Testis (tissue), 3 donors: ENCODE results near the gene VPS35L. TPM values are rescaled to one million over a fixed set of nuclear protein-coding genes. Genes with fewer than 3 reads are reported as not detected.
A peak's percentile ranks its signal among the peaks of the same experiment; 100 is the strongest.

ENCODE experiments used
- DNase-seq: peaks from one replicate; pipeline ENCODE4 v3.0.0-alpha.2; 2019
- H3K27ac ChIP-seq, 2 donors: fragments of 200-600 bp; sonication (generic); one replicate each; pipeline ENCODE4 v1.5.1; 2019
- H3K27me3 ChIP-seq: fragments of 200-600 bp; sonication (generic); one replicate; pipeline ENCODE4 v1.5.1; 2019
- H3K36me3 ChIP-seq: fragments of 200-600 bp; sonication (generic); one replicate; pipeline ENCODE4 v1.5.1; 2017; ENCODE audit warnings: low read depth; ENCODE audit errors: missing control alignments
- H3K4me1 ChIP-seq: fragments of 200-600 bp; sonication (generic); one replicate; pipeline ENCODE4 v1.5.1; 2019
- H3K4me3 ChIP-seq, 2 donors: fragments of 200-600 bp; sonication (generic); one replicate each; pipeline ENCODE4 v1.5.1; 2017 to 2019
- H3K9me3 ChIP-seq: fragments of 200-600 bp; sonication (generic); one replicate; pipeline ENCODE4 v1.5.1; 2017
- POLR2A ChIP-seq: fragments of 450-650 bp; IDR thresholded peaks from one replicate; pipeline ENCODE4 v1.6.1; 2017; ENCODE audit warnings: antibody characterized with exemption, mild to moderate bottlenecking, moderate library complexity
- WGBS, 2 donors: methylation state at CpG; one replicate each; pipeline ENCODE4 v1.1.5; 2018; 5-methylcytosine and 5-hydroxymethylcytosine counted together
- intact Hi-C: fragments of 100-400 bp; cut with DNase I; formaldehyde crosslinking; loops from one replicate; pipeline ENCODE4 v1.15.1; 2023; ENCODE audit warnings: low total_unique reads
- polyA plus RNA-seq: library from polyadenylated mRNA; stranded (reverse); fragments of 350-450 nt; fragmentation: Illumina TruSeq; extraction: RNeasy Lipid Tissue Mini Kit (QIAGEN cat#74804); gene quantifications from one replicate; pipeline ENCODE4 v1.2.3, GENCODE V29; 2014; ENCODE audit warnings: low read depth, low replicate concordance; ENCODE audit not compliant: insufficient read depth
- total RNA-seq, 2 donors: library from RNA; depleted of rRNA; stranded (reverse); fragments of >200 nt; gene quantifications; one replicate each; pipeline ENCODE4 v1.2.3, GENCODE V29; 2016
- TF ChIP-seq, protein P1 (sequence below), 3 experiments: fragments of 450-650 bp in 2 of 3; fragments of 200-600 bp in 1 of 3; sonication (generic) in 1 of 3; IDR thresholded peaks; one replicate each; pipeline ENCODE4 v1.5.1; 2016 to 2019; ENCODE audit warnings: antibody characterized with exemption in 3 of 3, mild to moderate bottlenecking in 2 of 3, moderate library complexity in 1 of 3

The VPS35L gene
- total and polyA plus RNA-seq, 3 donors from 2014 or later: 76.1 to 88.9 (median 80.5) TPM

DNA sequence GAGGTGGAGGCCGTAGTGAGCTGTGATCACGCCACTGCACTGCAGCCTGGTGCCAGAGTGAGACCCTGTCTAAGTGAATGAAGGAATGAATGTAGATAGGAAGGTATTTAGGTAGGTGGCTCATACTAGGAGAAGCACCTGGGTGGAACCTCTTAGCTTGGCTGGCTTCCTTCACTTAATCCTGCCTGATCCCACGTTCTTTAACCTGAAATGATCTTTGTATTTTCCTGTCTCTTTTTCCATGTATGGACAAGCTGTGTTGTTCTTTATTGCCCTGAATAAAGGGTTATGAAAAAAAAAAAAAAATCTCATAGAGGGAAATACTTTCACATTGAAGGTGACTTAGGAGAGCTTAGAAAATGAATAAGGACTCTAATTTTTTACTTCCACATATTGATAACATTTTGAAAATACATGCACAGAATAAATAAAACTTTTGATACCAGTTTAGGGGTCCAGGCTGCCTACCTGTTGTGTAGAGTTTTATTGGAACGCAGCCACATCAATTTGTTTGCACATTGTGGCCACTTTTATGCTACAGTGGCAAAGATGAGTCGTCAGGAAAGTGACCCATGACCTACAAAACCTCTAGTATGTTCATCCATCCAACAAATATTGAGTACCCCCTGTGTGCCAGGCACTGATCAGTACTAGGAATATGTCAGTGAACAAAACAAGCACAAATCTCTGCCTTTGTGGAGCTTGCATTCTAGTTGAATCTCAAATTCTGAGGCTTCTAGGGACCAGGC is 44.6 kb downstream of the VPS35L start:
- no peak overlapping the region for H3K27ac ChIP-seq
- no peak overlapping the region for H3K4me3 ChIP-seq
- TF ChIP-seq, protein P1, sequence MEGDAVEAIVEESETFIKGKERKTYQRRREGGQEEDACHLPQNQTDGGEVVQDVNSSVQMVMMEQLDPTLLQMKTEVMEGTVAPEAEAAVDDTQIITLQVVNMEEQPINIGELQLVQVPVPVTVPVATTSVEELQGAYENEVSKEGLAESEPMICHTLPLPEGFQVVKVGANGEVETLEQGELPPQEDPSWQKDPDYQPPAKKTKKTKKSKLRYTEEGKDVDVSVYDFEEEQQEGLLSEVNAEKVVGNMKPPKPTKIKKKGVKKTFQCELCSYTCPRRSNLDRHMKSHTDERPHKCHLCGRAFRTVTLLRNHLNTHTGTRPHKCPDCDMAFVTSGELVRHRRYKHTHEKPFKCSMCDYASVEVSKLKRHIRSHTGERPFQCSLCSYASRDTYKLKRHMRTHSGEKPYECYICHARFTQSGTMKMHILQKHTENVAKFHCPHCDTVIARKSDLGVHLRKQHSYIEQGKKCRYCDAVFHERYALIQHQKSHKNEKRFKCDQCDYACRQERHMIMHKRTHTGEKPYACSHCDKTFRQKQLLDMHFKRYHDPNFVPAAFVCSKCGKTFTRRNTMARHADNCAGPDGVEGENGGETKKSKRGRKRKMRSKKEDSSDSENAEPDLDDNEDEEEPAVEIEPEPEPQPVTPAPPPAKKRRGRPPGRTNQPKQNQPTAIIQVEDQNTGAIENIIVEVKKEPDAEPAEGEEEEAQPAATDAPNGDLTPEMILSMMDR (IDR thresholded peaks at IDR 0.05): no peak
- no peak for TF ChIP-seq POLR2A
- H3K27me3 ChIP-seq: no peaks in the 10 kb centered on the region
- peaks cover 10% of the 10 kb centered on the region for H3K4me1 ChIP-seq
- no peak for DNase-seq
- intact Hi-C loops: loop anchor here (5.0 kb wide), 1 partner anchor 287 kb away; no protein-coding TSS in a partner anchor
- WGBS, 2 donors: 76 to 79% methylated on average over 5 of the region's 5 CpGs
- H3K9me3 ChIP-seq: no peaks in the 10 kb centered on the region
- H3K36me3 ChIP-seq: no peaks in the 10 kb centered on the region

DNA sequence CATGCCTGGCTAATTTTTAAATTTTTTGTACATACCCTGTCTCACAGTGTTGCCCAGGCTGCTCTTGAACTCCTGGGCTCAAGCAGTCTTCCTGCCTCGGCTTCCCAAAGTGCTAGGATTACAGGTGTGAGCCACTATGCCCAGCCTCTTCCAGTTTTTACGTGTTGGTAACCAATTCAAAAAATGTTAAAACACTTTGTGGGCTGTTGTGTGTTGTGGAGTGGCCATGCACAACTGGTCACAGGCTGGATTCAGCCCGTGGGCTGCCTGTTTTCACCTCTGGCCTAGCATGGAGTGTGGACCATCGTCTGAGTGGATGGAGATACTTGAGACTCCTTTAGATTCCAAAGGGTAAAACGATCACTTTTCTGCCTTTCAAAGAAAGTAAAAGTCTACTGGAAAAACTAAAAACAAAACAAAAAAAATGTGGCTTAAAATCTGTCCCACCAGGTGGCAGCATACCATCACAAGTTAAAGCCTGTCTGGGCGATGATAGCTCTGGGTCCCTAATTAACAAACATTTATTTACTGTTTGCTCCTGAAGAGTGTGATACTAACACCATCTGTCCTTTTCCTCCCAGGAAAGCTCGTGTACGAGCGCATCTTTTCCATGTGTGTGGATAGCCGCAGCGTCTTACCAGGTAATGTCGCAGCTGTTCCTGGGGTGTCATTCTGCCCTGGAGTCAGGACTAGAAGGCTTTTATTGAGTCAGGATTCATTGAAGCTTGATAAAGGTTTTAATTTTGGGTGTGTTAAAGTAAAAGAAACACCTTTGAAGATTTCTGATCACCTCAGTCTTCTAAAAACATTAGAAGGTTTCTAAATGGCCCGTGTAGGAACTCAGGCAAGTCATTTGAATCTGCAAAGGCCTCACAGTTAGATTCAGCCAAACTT is 45.8 kb downstream of the VPS35L start:
- peaks cover 9% of the 10 kb centered on the region for H3K4me1 ChIP-seq
- H3K27ac ChIP-seq: no peak overlapping the region
- H3K36me3 ChIP-seq: no peaks in the 10 kb centered on the region
- TF ChIP-seq, protein P1 (IDR thresholded peaks at IDR 0.05): peak; percentile 68 to 86 (median 79)
- no peak for TF ChIP-seq POLR2A
- H3K27me3 ChIP-seq: no peaks in the 10 kb centered on the region
- peak; percentile 62 for DNase-seq
- H3K9me3 ChIP-seq: no peaks in the 10 kb centered on the region
- WGBS, 2 donors: 51 to 72% methylated on average over 13 of the region's 13 CpGs
- H3K4me3 ChIP-seq: no peak overlapping the region
- intact Hi-C loops: loop anchor here (5.0 kb wide), 1 partner anchor 286 kb away; no protein-coding TSS in a partner anchor

DNA sequence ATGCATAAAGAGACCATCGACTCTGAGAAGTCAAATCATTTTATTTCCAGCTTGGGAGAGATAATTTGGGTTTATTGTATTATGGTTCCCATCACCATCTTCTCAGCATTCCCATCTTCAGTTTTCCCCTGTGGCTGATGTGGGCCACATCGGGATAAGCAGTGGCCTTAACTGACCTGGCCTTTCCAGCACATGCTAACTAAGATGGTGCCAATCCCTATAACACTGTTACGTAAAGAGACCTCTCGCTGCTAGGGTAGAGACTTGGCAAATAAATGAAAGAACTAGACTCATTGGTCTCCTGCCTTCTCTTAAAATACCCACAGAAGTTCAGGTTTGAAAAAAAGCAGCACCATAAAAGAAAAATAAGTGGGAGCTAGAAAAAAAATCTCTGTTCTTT is 49.4 kb downstream of the VPS35L start:
- intact Hi-C loops: loop anchor here (5.0 kb wide), 1 partner anchor 282 kb away; no protein-coding TSS in a partner anchor
- Histone ChIP-seq H3K27ac (no peak overlapping the region), H3K9me3 (no peaks in the 10 kb centered on the region), H3K4me1 (peaks cover 18% of the 10 kb centered on the region), H3K4me3 (no peak overlapping the region), H3K36me3 (no peaks in the 10 kb centered on the region), H3K27me3 (no peaks in the 10 kb centered on the region)
- DNase-seq: no peak
- no peak for TF ChIP-seq POLR2A
- TF ChIP-seq, protein P1 (IDR thresholded peaks at IDR 0.05): no peak
- 87 to 93% methylated on average over 4 of the region's 4 CpGs for WGBS, 2 donors

DNA sequence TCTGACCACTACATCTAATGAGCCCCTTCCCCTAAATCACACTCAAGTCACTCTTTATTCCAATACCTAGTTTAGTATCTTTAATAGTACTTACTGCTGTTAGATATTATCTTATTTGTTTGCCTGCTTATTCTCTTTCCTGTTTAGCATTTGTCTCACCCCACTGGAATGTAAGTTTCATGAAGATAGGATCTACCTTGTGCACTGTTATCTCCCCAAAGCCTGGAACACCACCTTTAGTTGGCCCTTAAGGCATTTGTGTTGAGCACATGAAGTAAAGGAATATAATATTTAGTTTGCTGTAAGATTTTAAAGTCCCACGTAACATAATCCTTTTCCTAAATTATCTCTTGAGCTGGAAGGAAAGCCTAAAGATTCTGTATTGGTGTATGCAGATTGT is 50.2 kb downstream of the VPS35L start:
- Histone ChIP-seq H3K9me3 (no peaks in the 10 kb centered on the region), H3K4me1 (peaks cover 18% of the 10 kb centered on the region), H3K36me3 (no peaks in the 10 kb centered on the region), H3K4me3 (no peak overlapping the region), H3K27me3 (no peaks in the 10 kb centered on the region), H3K27ac (no peak overlapping the region)
- DNase-seq: no peak
- WGBS, 2 donors: 97 to 98% methylated on average over 1 of the region's 1 CpG
- intact Hi-C loops: no loop called here
- TF ChIP-seq, protein P1 (IDR thresholded peaks at IDR 0.05): no peak
- no peak for TF ChIP-seq POLR2A
